Measurements from ENCODE around the gene HOXB5.

HOXB5 gene

GRCh38 chr17:48596735-48597527 is 3.4 kb upstream of the HOXB5 start (continued):
- TF ChIP-seq, protein P1, sequence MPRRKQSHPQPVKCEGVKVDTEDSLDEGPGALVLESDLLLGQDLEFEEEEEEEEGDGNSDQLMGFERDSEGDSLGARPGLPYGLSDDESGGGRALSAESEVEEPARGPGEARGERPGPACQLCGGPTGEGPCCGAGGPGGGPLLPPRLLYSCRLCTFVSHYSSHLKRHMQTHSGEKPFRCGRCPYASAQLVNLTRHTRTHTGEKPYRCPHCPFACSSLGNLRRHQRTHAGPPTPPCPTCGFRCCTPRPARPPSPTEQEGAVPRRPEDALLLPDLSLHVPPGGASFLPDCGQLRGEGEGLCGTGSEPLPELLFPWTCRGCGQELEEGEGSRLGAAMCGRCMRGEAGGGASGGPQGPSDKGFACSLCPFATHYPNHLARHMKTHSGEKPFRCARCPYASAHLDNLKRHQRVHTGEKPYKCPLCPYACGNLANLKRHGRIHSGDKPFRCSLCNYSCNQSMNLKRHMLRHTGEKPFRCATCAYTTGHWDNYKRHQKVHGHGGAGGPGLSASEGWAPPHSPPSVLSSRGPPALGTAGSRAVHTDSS (tag by site-specific recombination; IDR thresholded peaks at IDR 0.05), result no peak
- TF ChIP-seq BCL6B (tag by site-specific recombination; IDR thresholded peaks at IDR 0.05) (no peak), SP3 (tag by site-specific recombination; IDR thresholded peaks at IDR 0.05) (peak; percentile 82), WT1 (tag by site-specific recombination; IDR thresholded peaks at IDR 0.05) (peak; percentile 80), ZNF561 (tag by site-specific recombination; IDR thresholded peaks at IDR 0.05; ENCODE audit: borderline replicate concordance) (no peak), ZBTB48 (tag by site-specific recombination; IDR thresholded peaks at IDR 0.05) (peak; percentile 54; the same call in 1 of the 2 replicates), KLF9 (tag by site-specific recombination; IDR thresholded peaks at IDR 0.05; ENCODE audit: low read depth) (peak; percentile 48; the same call in 1 of the 2 replicates), ZNF335 (tag by site-specific recombination; conservative IDR thresholded peaks at IDR 0.05) (peak; percentile 34; the same call in 1 of the 2 replicates), ZEB2 (tag by site-specific recombination; IDR thresholded peaks at IDR 0.05) (peak; percentile 94), SP7 (tag by site-specific recombination; IDR thresholded peaks at IDR 0.05) (peak; percentile 36; the same call in 1 of the 2 replicates), ZNF311 (tag by site-specific recombination; IDR thresholded peaks at IDR 0.05; ENCODE audit: borderline replicate concordance) (no peak), ZBTB21 (tag by site-specific recombination; IDR thresholded peaks at IDR 0.05) (peak; percentile 91), MZF1 (tag by site-specific recombination; IDR thresholded peaks at IDR 0.05; ENCODE audit: borderline replicate concordance) (no peak), ZBTB1 (tag by site-specific recombination; IDR thresholded peaks at IDR 0.05) (peak; percentile 57; the same call in 1 of the 2 replicates), ZNF354C (tag by site-specific recombination; IDR thresholded peaks at IDR 0.05; ENCODE audit: borderline replicate concordance, low read depth) (no peak), ZNF138 (tag by site-specific recombination; IDR thresholded peaks at IDR 0.05; ENCODE audit: borderline replicate concordance) (no peak), ZNF645 (tag by site-specific recombination; IDR thresholded peaks at IDR 0.05) (0 out of 2 replicates have a peak, but pooled peaks have one; percentile 23), ZNF670 (tag by site-specific recombination; IDR thresholded peaks at IDR 0.05; ENCODE audit: low read depth) (no peak), MEIS1 (CRISPR knock-in tag; IDR thresholded peaks at IDR 0.05; ENCODE audit: borderline replicate concordance) (no peak), ZNF639 (tag by site-specific recombination; IDR thresholded peaks at IDR 0.05) (0 out of 2 replicates have a peak, but pooled peaks have one; percentile 23)
- TF ChIP-seq, protein P2, sequence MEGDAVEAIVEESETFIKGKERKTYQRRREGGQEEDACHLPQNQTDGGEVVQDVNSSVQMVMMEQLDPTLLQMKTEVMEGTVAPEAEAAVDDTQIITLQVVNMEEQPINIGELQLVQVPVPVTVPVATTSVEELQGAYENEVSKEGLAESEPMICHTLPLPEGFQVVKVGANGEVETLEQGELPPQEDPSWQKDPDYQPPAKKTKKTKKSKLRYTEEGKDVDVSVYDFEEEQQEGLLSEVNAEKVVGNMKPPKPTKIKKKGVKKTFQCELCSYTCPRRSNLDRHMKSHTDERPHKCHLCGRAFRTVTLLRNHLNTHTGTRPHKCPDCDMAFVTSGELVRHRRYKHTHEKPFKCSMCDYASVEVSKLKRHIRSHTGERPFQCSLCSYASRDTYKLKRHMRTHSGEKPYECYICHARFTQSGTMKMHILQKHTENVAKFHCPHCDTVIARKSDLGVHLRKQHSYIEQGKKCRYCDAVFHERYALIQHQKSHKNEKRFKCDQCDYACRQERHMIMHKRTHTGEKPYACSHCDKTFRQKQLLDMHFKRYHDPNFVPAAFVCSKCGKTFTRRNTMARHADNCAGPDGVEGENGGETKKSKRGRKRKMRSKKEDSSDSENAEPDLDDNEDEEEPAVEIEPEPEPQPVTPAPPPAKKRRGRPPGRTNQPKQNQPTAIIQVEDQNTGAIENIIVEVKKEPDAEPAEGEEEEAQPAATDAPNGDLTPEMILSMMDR (tag by site-specific recombination; IDR thresholded peaks at IDR 0.05), result peak; percentile 79
- TF ChIP-seq, protein P3, sequence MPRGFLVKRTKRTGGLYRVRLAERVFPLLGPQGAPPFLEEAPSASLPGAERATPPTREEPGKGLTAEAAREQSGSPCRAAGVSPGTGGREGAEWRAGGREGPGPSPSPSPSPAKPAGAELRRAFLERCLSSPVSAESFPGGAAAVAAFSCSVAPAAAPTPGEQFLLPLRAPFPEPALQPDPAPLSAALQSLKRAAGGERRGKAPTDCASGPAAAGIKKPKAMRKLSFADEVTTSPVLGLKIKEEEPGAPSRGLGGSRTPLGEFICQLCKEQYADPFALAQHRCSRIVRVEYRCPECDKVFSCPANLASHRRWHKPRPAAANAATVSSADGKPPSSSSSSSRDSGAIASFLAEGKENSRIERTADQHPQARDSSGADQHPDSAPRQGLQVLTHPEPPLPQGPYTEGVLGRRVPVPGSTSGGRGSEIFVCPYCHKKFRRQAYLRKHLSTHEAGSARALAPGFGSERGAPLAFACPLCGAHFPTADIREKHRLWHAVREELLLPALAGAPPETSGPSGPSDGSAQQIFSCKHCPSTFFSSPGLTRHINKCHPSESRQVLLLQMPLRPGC (tag by site-specific recombination; IDR thresholded peaks at IDR 0.05), result peak; percentile 10; the same call in 1 of the 2 replicates
- TF ChIP-seq, protein P4, sequence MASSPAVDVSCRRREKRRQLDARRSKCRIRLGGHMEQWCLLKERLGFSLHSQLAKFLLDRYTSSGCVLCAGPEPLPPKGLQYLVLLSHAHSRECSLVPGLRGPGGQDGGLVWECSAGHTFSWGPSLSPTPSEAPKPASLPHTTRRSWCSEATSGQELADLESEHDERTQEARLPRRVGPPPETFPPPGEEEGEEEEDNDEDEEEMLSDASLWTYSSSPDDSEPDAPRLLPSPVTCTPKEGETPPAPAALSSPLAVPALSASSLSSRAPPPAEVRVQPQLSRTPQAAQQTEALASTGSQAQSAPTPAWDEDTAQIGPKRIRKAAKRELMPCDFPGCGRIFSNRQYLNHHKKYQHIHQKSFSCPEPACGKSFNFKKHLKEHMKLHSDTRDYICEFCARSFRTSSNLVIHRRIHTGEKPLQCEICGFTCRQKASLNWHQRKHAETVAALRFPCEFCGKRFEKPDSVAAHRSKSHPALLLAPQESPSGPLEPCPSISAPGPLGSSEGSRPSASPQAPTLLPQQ (tag by site-specific recombination; IDR thresholded peaks at IDR 0.05), result no peak
- TF ChIP-seq, protein P5, sequence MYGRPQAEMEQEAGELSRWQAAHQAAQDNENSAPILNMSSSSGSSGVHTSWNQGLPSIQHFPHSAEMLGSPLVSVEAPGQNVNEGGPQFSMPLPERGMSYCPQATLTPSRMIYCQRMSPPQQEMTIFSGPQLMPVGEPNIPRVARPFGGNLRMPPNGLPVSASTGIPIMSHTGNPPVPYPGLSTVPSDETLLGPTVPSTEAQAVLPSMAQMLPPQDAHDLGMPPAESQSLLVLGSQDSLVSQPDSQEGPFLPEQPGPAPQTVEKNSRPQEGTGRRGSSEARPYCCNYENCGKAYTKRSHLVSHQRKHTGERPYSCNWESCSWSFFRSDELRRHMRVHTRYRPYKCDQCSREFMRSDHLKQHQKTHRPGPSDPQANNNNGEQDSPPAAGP (tag by site-specific recombination; IDR thresholded peaks at IDR 0.05), result peak; percentile 91
- TF ChIP-seq, protein P6, sequence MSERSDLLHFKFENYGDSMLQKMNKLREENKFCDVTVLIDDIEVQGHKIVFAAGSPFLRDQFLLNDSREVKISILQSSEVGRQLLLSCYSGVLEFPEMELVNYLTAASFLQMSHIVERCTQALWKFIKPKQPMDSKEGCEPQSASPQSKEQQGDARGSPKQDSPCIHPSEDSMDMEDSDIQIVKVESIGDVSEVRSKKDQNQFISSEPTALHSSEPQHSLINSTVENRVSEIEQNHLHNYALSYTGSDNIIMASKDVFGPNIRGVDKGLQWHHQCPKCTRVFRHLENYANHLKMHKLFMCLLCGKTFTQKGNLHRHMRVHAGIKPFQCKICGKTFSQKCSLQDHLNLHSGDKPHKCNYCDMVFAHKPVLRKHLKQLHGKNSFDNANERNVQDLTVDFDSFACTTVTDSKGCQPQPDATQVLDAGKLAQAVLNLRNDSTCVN (tag by site-specific recombination; optimal IDR thresholded peaks at IDR 0.05), result no peak
